Measurements from ENCODE around the gene ARL16. TPM values are rescaled to one million over a fixed set of nuclear protein-coding genes. Genes with fewer than 3 reads are reported as not detected.

Gene ARL16
- polyA plus RNA-seq, 1 donor (not counting 4 experiments of a cell fraction or from before 2014, with no cell fraction given): 48.7 TPM

DNA sequence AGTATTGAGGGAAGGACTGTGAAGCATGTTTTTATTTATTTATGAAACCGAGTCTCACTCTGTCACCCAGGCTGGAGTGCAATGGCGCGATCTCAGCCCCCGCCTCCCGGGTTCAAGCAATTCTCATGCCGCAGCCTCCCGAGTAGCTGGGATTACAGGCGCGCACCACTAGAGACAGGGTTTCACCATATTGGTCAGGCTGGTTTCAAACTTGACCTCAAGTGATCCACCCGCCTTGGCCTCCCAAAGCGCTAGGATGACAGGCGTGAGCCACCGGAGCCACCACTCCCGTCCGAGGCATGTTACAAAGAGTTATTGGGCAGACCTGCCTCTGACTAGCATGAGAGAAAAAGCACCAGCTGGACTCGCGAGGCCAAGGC, 22.6 kb upstream of the ARL16 start:
- no peak overlapping the region for H3K9ac ChIP-seq (ENCODE audit: control insufficient read depth, extremely low read depth, insufficient read depth, low read length)
- H3K4me1 ChIP-seq (ENCODE audit: control insufficient read depth, extremely low read depth, insufficient read depth, low read length): peaks cover 21% of the 10 kb centered on the region
- H4K20me1 ChIP-seq (ENCODE audit: control insufficient read depth, extremely low read depth, insufficient read depth, low read length): no peaks in the 10 kb centered on the region
- TF ChIP-seq EZH2 (IDR thresholded peaks at IDR 0.05; ENCODE audit: low read length): no peak
- TF ChIP-seq, protein P1, sequence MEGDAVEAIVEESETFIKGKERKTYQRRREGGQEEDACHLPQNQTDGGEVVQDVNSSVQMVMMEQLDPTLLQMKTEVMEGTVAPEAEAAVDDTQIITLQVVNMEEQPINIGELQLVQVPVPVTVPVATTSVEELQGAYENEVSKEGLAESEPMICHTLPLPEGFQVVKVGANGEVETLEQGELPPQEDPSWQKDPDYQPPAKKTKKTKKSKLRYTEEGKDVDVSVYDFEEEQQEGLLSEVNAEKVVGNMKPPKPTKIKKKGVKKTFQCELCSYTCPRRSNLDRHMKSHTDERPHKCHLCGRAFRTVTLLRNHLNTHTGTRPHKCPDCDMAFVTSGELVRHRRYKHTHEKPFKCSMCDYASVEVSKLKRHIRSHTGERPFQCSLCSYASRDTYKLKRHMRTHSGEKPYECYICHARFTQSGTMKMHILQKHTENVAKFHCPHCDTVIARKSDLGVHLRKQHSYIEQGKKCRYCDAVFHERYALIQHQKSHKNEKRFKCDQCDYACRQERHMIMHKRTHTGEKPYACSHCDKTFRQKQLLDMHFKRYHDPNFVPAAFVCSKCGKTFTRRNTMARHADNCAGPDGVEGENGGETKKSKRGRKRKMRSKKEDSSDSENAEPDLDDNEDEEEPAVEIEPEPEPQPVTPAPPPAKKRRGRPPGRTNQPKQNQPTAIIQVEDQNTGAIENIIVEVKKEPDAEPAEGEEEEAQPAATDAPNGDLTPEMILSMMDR (optimal IDR thresholded peaks at IDR 0.05 in 1 of 3, IDR thresholded peaks at IDR 0.05 in 1 of 3, conservative IDR thresholded peaks at IDR 0.05 in 1 of 3; ENCODE audit: extremely low read depth in 1 of 3, insufficient read depth in 2 of 3, low read length in 3 of 3): no peak
- H3K36me3 ChIP-seq (ENCODE audit: control insufficient read depth in 2 of 2, extremely low read depth in 1 of 2, insufficient read depth in 2 of 2, low read length in 2 of 2): peaks cover 28 to 46% of the 10 kb centered on the region in 2 experiments
- FAIRE-seq: no peak
- no peak overlapping the region for H3K27ac ChIP-seq (ENCODE audit: control insufficient read depth, insufficient read depth, low read length)
- DNase-seq (ENCODE audit: low read depth, low spot score): no peak
- peaks cover 48% of the 10 kb centered on the region for H3K79me2 ChIP-seq (ENCODE audit: control insufficient read depth, insufficient read depth, low read length)
- no peaks in the 10 kb centered on the region for H3K9me3 ChIP-seq (ENCODE audit: control insufficient read depth, low read depth, low read length)
- H3K27me3 ChIP-seq (ENCODE audit: control insufficient read depth, extremely low read depth, insufficient read depth, low read length): no peaks in the 10 kb centered on the region
- no peaks in the 10 kb centered on the region for H3K9me1 ChIP-seq (ENCODE audit: control insufficient read depth, extremely low read depth, insufficient read depth, low read length)
- dilution Hi-C loops (cut with MboI; ENCODE audit: extremely low pct_ligation_motif_present, low sequenced_read_pairs): no loop called here
- no peak overlapping the region for H3K4me2 ChIP-seq (ENCODE audit: control insufficient read depth, extremely low read depth, insufficient read depth, low read depth, low read length)
- no peak overlapping the region for H2AFZ ChIP-seq (ENCODE audit: control insufficient read depth, low read length)
- H3K4me3 ChIP-seq (ENCODE audit: control insufficient read depth in 2 of 3, extremely low read depth in 1 of 3, insufficient read depth in 2 of 3, low read depth in 1 of 3, low read length in 3 of 3): no peak overlapping the region

DNA sequence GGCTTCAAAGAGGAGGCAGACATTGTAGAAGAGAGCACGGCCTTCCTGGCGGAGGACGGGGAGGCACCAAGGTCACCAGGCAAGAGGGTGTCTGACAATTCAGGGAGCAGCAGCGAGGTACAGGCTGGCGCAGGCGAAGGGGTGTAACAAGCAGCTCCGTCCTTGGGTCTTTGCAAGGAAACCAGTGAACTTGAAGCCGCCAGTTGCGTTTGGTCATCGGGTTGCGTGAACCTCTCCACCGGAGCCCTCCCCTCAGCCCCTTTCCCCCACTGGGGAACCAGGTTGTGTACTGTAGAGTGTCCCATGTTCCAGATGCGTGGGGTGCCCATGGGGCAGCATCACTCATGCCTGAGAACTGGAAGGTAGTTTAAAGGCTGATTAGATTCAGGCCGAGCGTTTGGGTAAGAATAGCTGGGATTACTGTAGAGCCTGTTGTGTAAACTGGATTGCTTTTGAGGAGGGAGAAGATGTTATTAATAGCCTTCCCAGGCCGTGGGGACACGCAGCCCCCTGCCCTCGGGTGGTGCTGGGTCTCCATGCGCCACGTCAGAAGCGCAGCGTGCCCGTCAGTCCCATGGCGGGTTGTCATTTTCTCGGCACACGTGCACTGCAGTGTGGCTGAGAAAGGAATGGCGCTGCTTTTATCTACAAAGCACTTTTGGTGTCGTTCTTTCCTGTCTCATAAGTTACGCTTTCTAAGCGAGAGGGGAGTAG, 22.1 kb upstream of the ARL16 start:
- Histone ChIP-seq H3K36me3 (ENCODE audit: control insufficient read depth in 2 of 2, extremely low read depth in 1 of 2, insufficient read depth in 2 of 2, low read length in 2 of 2) (peaks cover 30 to 50% of the 10 kb centered on the region in 2 experiments), H3K79me2 (ENCODE audit: control insufficient read depth, insufficient read depth, low read length) (peaks cover 53% of the 10 kb centered on the region), H3K27ac (ENCODE audit: control insufficient read depth, insufficient read depth, low read length) (no peak overlapping the region), H2AFZ (ENCODE audit: control insufficient read depth, low read length) (no peak overlapping the region), H3K9ac (ENCODE audit: control insufficient read depth, extremely low read depth, insufficient read depth, low read length) (no peak overlapping the region), H3K4me1 (ENCODE audit: control insufficient read depth, extremely low read depth, insufficient read depth, low read length) (peaks cover 19% of the 10 kb centered on the region), H3K9me1 (ENCODE audit: control insufficient read depth, extremely low read depth, insufficient read depth, low read length) (no peaks in the 10 kb centered on the region), H3K9me3 (ENCODE audit: control insufficient read depth, low read depth, low read length) (no peaks in the 10 kb centered on the region), H3K27me3 (ENCODE audit: control insufficient read depth, extremely low read depth, insufficient read depth, low read length) (no peaks in the 10 kb centered on the region), H4K20me1 (ENCODE audit: control insufficient read depth, extremely low read depth, insufficient read depth, low read length) (no peaks in the 10 kb centered on the region), H3K4me2 (ENCODE audit: control insufficient read depth, extremely low read depth, insufficient read depth, low read depth, low read length) (no peak overlapping the region), H3K4me3 (ENCODE audit: control insufficient read depth in 2 of 3, extremely low read depth in 1 of 3, insufficient read depth in 2 of 3, low read depth in 1 of 3, low read length in 3 of 3) (no peak overlapping the region)
- DNase-seq (ENCODE audit: low read depth, low spot score): no peak
- TF ChIP-seq, protein P1 (optimal IDR thresholded peaks at IDR 0.05 in 1 of 3, IDR thresholded peaks at IDR 0.05 in 1 of 3, conservative IDR thresholded peaks at IDR 0.05 in 1 of 3; ENCODE audit: extremely low read depth in 1 of 3, insufficient read depth in 2 of 3, low read length in 3 of 3): no peak
- no peak for TF ChIP-seq EZH2 (IDR thresholded peaks at IDR 0.05; ENCODE audit: low read length)
- dilution Hi-C loops (cut with MboI; ENCODE audit: extremely low pct_ligation_motif_present, low sequenced_read_pairs): no loop called here
- FAIRE-seq: no peak

Measured in keratinocyte (primary cell).